CD8-positive, alpha-beta memory T cell (primary cell): Measurements from ENCODE around the gene ALDH8A1. TPM values are rescaled to one million over a fixed set of nuclear protein-coding genes. Genes with fewer than 3 reads are reported as not detected.
"Not testable (repeated sequence)": the region's sequence is repeated elsewhere in the genome, so short reads cannot be mapped to it uniquely, and the experiment has no call there.

ENCODE experiments used
- CTCF ChIA-PET: fragments of 350-600 bp; sonication (Branson Sonifier 250); formaldehyde crosslinking; loops from one replicate; lab custom pipeline; 2021; ENCODE audit warnings: antibody characterized with exemption; lab: Charles Lee
- POLR2A ChIA-PET: fragments of 350-600 bp; sonication (Branson Sonifier 250); formaldehyde crosslinking; loops from one replicate; lab custom pipeline; 2021; ENCODE audit warnings: antibody characterized with exemption; lab: Charles Lee
- DNase-seq, 5 donors: peaks; one replicate each; pipeline versions ENCODE4 v3.0.0 to v3.0.0-alpha.2; 2020 to 2022; ENCODE audit warnings: mixed read lengths in 1 of 5
- H3K27ac ChIP-seq: one replicate; pipeline ENCODE4 v1.7.0; 2013; ENCODE audit warnings: low read depth, mild to moderate bottlenecking, low read length, moderate library complexity
- H3K27me3 ChIP-seq: 2 replicates; pipeline ENCODE4 v1.7.0; 2013; ENCODE audit warnings: low read length, mild to moderate bottlenecking; ENCODE audit not compliant: insufficient read depth, poor library complexity, severe bottlenecking
- H3K36me3 ChIP-seq: 2 replicates; pipeline ENCODE4 v1.7.0; 2013; ENCODE audit warnings: mild to moderate bottlenecking, low read length, moderate library complexity; ENCODE audit not compliant: insufficient read depth
- H3K4me1 ChIP-seq: 2 replicates; pipeline ENCODE4 v1.7.0; 2013; ENCODE audit warnings: mild to moderate bottlenecking, low read length, moderate library complexity; ENCODE audit not compliant: insufficient read depth
- H3K4me3 ChIP-seq: 2 replicates; pipeline ENCODE4 v1.7.0; 2013; ENCODE audit warnings: mild to moderate bottlenecking, low read length
- H3K9me3 ChIP-seq: 2 replicates; pipeline ENCODE4 v1.7.0; 2013; ENCODE audit warnings: mild to moderate bottlenecking, low read length
- H3K27ac Mint-ChIP-seq, 8 donors: one replicate each; pipeline ENCODE4 v1.8.0; 2020 to 2021; ENCODE audit warnings: mixed read lengths in 8 of 8, mild to moderate bottlenecking in 6 of 8, inconsistent platforms in 3 of 8, moderate library complexity in 3 of 8
- H3K27me3 Mint-ChIP-seq, 2 donors: one replicate each; pipeline ENCODE4 v1.8.0; 2020 to 2021; ENCODE audit warnings: mixed read lengths in 2 of 2, mild to moderate bottlenecking in 1 of 2, moderate library complexity in 1 of 2
- H3K36me3 Mint-ChIP-seq, 3 donors: one replicate each; pipeline ENCODE4 v1.8.0; 2020 to 2021; ENCODE audit warnings: mixed read lengths in 3 of 3, inconsistent platforms in 1 of 3, mild to moderate bottlenecking in 1 of 3
- H3K4me1 Mint-ChIP-seq, 3 donors: one replicate each; pipeline ENCODE4 v1.8.0; 2020 to 2021; ENCODE audit warnings: mixed read lengths in 3 of 3, inconsistent platforms in 1 of 3, mild to moderate bottlenecking in 1 of 3
- H3K4me3 Mint-ChIP-seq, 7 donors: one replicate each; pipeline ENCODE4 v1.8.0; 2020 to 2021; ENCODE audit warnings: mixed read lengths in 7 of 7, mild to moderate bottlenecking in 6 of 7, moderate library complexity in 4 of 7, inconsistent platforms in 2 of 7
- H3K9me3 Mint-ChIP-seq, 5 donors: one replicate each; pipeline ENCODE4 v1.8.0; 2020 to 2022; ENCODE audit warnings: mixed read lengths in 5 of 5, mild to moderate bottlenecking in 3 of 5, moderate library complexity in 2 of 5, inconsistent platforms in 1 of 5
- polyA plus RNA-seq: library from polyadenylated mRNA; unstranded; fragments of 300-500 nt; fragmentation: Illumina TruSeq; gene quantifications from one replicate; pipeline ENCODE4 v1.2.3, GENCODE V29; 2021
- total RNA-seq, 2 experiments: library from RNA; stranded (reverse); gene quantifications; one replicate each; pipeline ENCODE4 v1.2.3, GENCODE V29; 2021

The ALDH8A1 gene
- total and polyA plus RNA-seq, 3 experiments from 2014 or later = 0.08 to 0.85 (median 0.82) TPM

- H3K9me3 Mint-ChIP-seq, H3K4me1 Mint-ChIP-seq, POLR2A ChIA-PET: not testable (repeated sequence)
Observed at GRCh38 chr6:134904731-134905130, 45.2 kb downstream of the ALDH8A1 start.

GRCh38 chr6:134903448-134903847, 46.5 kb downstream of the ALDH8A1 start:
- Histone ChIP-seq H3K27ac (no peak overlapping the region), H3K27me3 (no peaks in the 10 kb centered on the region), H3K4me3 (no peak overlapping the region), H3K36me3 (no peaks in the 10 kb centered on the region), H3K4me1 (no peaks in the 10 kb centered on the region), H3K9me3 (no peaks in the 10 kb centered on the region)
- no peaks in the 10 kb centered on the region for H3K9me3 Mint-ChIP-seq
- no peak overlapping the region for H3K27ac Mint-ChIP-seq
- no peaks in the 10 kb centered on the region for H3K27me3 Mint-ChIP-seq
- no peak overlapping the region for H3K4me3 Mint-ChIP-seq
- H3K4me1 Mint-ChIP-seq = no peaks in the 10 kb centered on the region
- ChIA-PET CTCF (interaction anchor here (1.0 kb wide), 1 partner anchor 37 kb away, joined by 4 read pairs; no protein-coding TSS in a partner anchor), POLR2A (no interaction called here)
- no peaks in the 10 kb centered on the region for H3K36me3 Mint-ChIP-seq
- DNase-seq = no peak

More at GRCh38 chr6:134904731-134905130, 45.2 kb downstream of the ALDH8A1 start:
- H3K36me3 Mint-ChIP-seq, H3K27ac Mint-ChIP-seq, CTCF ChIA-PET, H3K27me3 ChIP-seq, H3K27ac ChIP-seq, H3K4me3 ChIP-seq, H3K27me3 Mint-ChIP-seq, DNase-seq, H3K9me3 ChIP-seq, H3K4me3 Mint-ChIP-seq, H3K4me1 ChIP-seq, H3K36me3 ChIP-seq: not testable (repeated sequence)

- CTCF ChIA-PET = interaction anchor here (1.0 kb wide), 1 partner anchor 38 kb away, joined by 4 read pairs; no protein-coding TSS in a partner anchor
- H3K36me3 Mint-ChIP-seq = no peaks in the 10 kb centered on the region
- H3K4me1 Mint-ChIP-seq = no peaks in the 10 kb centered on the region
Observed at GRCh38 chr6:134902936-134903335, 47.0 kb downstream of the ALDH8A1 start.

GRCh38 chr6:134902074-134902861, 47.6 kb downstream of the ALDH8A1 start:
- Histone ChIP-seq H3K36me3 (no peaks in the 10 kb centered on the region), H3K27me3 (no peaks in the 10 kb centered on the region), H3K4me1 (no peaks in the 10 kb centered on the region), H3K4me3 (no peak overlapping the region), H3K27ac (no peak overlapping the region), H3K9me3 (no peaks in the 10 kb centered on the region)
- peak overlapping the region in 1 of 8 donors; percentile 81 for H3K27ac Mint-ChIP-seq
- H3K27me3 Mint-ChIP-seq = peaks cover 0 to 3% of the 10 kb centered on the region in 2 donors
- ChIA-PET POLR2A (no interaction called here), CTCF (no interaction called here)
- no peaks in the 10 kb centered on the region for H3K36me3 Mint-ChIP-seq
- no peaks in the 10 kb centered on the region for H3K4me1 Mint-ChIP-seq
- no peaks in the 10 kb centered on the region for H3K9me3 Mint-ChIP-seq
- no peak for DNase-seq
- H3K4me3 Mint-ChIP-seq = no peak overlapping the region

More at GRCh38 chr6:134902936-134903335, 47.0 kb downstream of the ALDH8A1 start:
- H3K4me3 ChIP-seq = no peak overlapping the region
- H3K9me3 Mint-ChIP-seq = no peaks in the 10 kb centered on the region
- no peaks in the 10 kb centered on the region for H3K27me3 ChIP-seq
- no peak overlapping the region for H3K27ac ChIP-seq
- peaks cover 0 to 3% of the 10 kb centered on the region in 2 donors for H3K27me3 Mint-ChIP-seq
- H3K4me1 ChIP-seq = no peaks in the 10 kb centered on the region
- no peak overlapping the region for H3K4me3 Mint-ChIP-seq
- no peak overlapping the region for H3K27ac Mint-ChIP-seq
- no peaks in the 10 kb centered on the region for H3K36me3 ChIP-seq
- H3K9me3 ChIP-seq = no peaks in the 10 kb centered on the region
- POLR2A ChIA-PET = no interaction called here
- DNase-seq = no peak

- H3K36me3 ChIP-seq = no peaks in the 10 kb centered on the region
- no peak overlapping the region for H3K4me3 Mint-ChIP-seq
- DNase-seq = no peak
- H3K4me1 Mint-ChIP-seq = no peaks in the 10 kb centered on the region
- no peak overlapping the region for H3K4me3 ChIP-seq
- no peaks in the 10 kb centered on the region for H3K4me1 ChIP-seq
- no peaks in the 10 kb centered on the region for H3K27me3 ChIP-seq
- H3K27ac Mint-ChIP-seq = no peak overlapping the region
- peaks cover 0 to 2% (median 0%) of the 10 kb centered on the region in 3 donors for H3K36me3 Mint-ChIP-seq
- no peak overlapping the region for H3K27ac ChIP-seq
- ChIA-PET CTCF (interaction anchor here (1.1 kb wide), 1 partner anchor 16 kb away, joined by 3 read pairs; no protein-coding TSS in a partner anchor), POLR2A (no interaction called here)
- peaks cover 5 to 21% of the 10 kb centered on the region in 2 donors for H3K27me3 Mint-ChIP-seq
- no peaks in the 10 kb centered on the region for H3K9me3 ChIP-seq
- H3K9me3 Mint-ChIP-seq = no peaks in the 10 kb centered on the region
Observed at GRCh38 chr6:134898575-134898974, 51.3 kb downstream of the ALDH8A1 start.

GRCh38 chr6:134898166-134898565, 51.7 kb downstream of the ALDH8A1 start:
- H3K9me3 ChIP-seq, H3K36me3 ChIP-seq, DNase-seq, H3K4me3 Mint-ChIP-seq, POLR2A ChIA-PET, H3K36me3 Mint-ChIP-seq, H3K27ac Mint-ChIP-seq, H3K4me1 ChIP-seq, H3K27ac ChIP-seq, H3K4me3 ChIP-seq, H3K27me3 ChIP-seq, H3K4me1 Mint-ChIP-seq, H3K9me3 Mint-ChIP-seq: not testable (repeated sequence)
- H3K27me3 Mint-ChIP-seq = peaks cover 5 to 22% of the 10 kb centered on the region in 2 donors
- CTCF ChIA-PET = interaction anchor here (1.1 kb wide), 1 partner anchor 15 kb away, joined by 3 read pairs; no protein-coding TSS in a partner anchor

- Mint-ChIP-seq H3K27me3 (peaks cover 7 to 30% of the 10 kb centered on the region in 2 donors), H3K4me3 (no peak overlapping the region), H3K4me1 (no peaks in the 10 kb centered on the region), H3K9me3 (peaks cover 0 to 4% (median 2%) of the 10 kb centered on the region in 5 donors), H3K36me3 (peaks cover 0 to 2% (median 0%) of the 10 kb centered on the region in 3 donors), H3K27ac (no peak overlapping the region)
- H3K9me3 ChIP-seq = no peaks in the 10 kb centered on the region
- H3K4me3 ChIP-seq = no peak overlapping the region
- DNase-seq = no peak
- ChIA-PET POLR2A (no interaction called here), CTCF (no interaction called here)
- H3K27ac ChIP-seq = no peak overlapping the region
- no peaks in the 10 kb centered on the region for H3K4me1 ChIP-seq
- no peaks in the 10 kb centered on the region for H3K36me3 ChIP-seq
- no peaks in the 10 kb centered on the region for H3K27me3 ChIP-seq
Observed at GRCh38 chr6:134896910-134897309, 53.0 kb downstream of the ALDH8A1 start.

- POLR2A ChIA-PET = no interaction called here
- H3K27me3 Mint-ChIP-seq = peaks cover 7 to 36% of the 10 kb centered on the region in 2 donors
Observed at GRCh38 chr6:134894800-134895199, 55.1 kb downstream of the ALDH8A1 start.

More at GRCh38 chr6:134894800-134895199, 55.1 kb downstream of the ALDH8A1 start:
- Mint-ChIP-seq H3K36me3 (peaks cover 0 to 2% (median 0%) of the 10 kb centered on the region in 3 donors), H3K4me1 (no peaks in the 10 kb centered on the region), H3K4me3 (no peak overlapping the region), H3K9me3 (peaks cover 0 to 4% (median 2%) of the 10 kb centered on the region in 5 donors), H3K27ac (no peak overlapping the region)
- H3K27ac ChIP-seq = no peak overlapping the region
- CTCF ChIA-PET = interaction anchor here (1.0 kb wide), 1 partner anchor 12 kb away, joined by 4 read pairs; no protein-coding TSS in a partner anchor
- H3K36me3 ChIP-seq = no peaks in the 10 kb centered on the region
- H3K27me3 ChIP-seq = no peaks in the 10 kb centered on the region
- no peak for DNase-seq
- no peaks in the 10 kb centered on the region for H3K4me1 ChIP-seq
- no peak overlapping the region for H3K4me3 ChIP-seq
- H3K9me3 ChIP-seq = no peaks in the 10 kb centered on the region
